Neural progenitor cell (in vitro differentiated cells): Measurements from ENCODE around the gene TSEN54.

Experiments used
- CTCF ChIP-seq: fragments of 200-600 bp; sonication (generic); IDR thresholded peaks from 2 replicates; pipeline ENCODE4 v1.5.1; 2017; ENCODE audit warnings: antibody characterized with exemption, mild to moderate bottlenecking
- EZH2phosphoT487 ChIP-seq: fragments of 200-600 bp; sonication (generic); IDR thresholded peaks from 2 replicates; pipeline ENCODE4 v1.6.1; 2017; ENCODE audit warnings: antibody characterized with exemption

GRCh38 chr17:75563063-75563758 is 46.9 kb downstream of the TSEN54 start:
- TF ChIP-seq CTCF (no peak), EZH2phosphoT487 (no peak)
